Erythroblast (primary cell): ENCODE data around the gene SHKBP1.
"Not testable (repeated sequence)": the region's sequence is repeated elsewhere in the genome, so short reads cannot be mapped to it uniquely, and the experiment has no call there.

Experiments
- DNase-seq, 2 experiments: peaks; one replicate each; lab custom pipeline; 2025; lab: John Stamatoyannopoulos, UW
- GATA1 ChIP-seq: IDR thresholded peaks from 2 replicates; pipeline ENCODE4 v1.6.1; 2011; ENCODE audit warnings: low read depth, mild to moderate bottlenecking, control low read depth, low read length, moderate library complexity
- POLR2A ChIP-seq: IDR thresholded peaks from 2 replicates; pipeline ENCODE4 v1.6.1; 2011; ENCODE audit warnings: mild to moderate bottlenecking, low read length

Gene SHKBP1

GRCh38 chr19:40576585-40577451, at the start of gene SHKBP1:
TSS of gene SHKBP1 (plus strand) at chr19:40576873. CDS start at chr19:40576900, 27 bp downstream.
- peak; percentile 95 to 97 for DNase-seq
- TF ChIP-seq POLR2A (peak; percentile 75), GATA1 (no peak)

- TF ChIP-seq POLR2A (no peak), GATA1 (no peak)
- no peak for DNase-seq
Measured at GRCh38 chr19:40528078-40528477, 48.6 kb upstream of the SHKBP1 start.

- TF ChIP-seq GATA1 (no peak), POLR2A (no peak)
- DNase-seq = no peak
Measured at GRCh38 chr19:40528533-40529092, 48.1 kb upstream of the SHKBP1 start.

- DNase-seq = peak; percentile 90 to 96
- TF ChIP-seq POLR2A = no peak
- TF ChIP-seq GATA1 = no peak
Measured at GRCh38 chr19:40529093-40529954, 47.3 kb upstream of the SHKBP1 start.

GRCh38 chr19:40530091-40530901, 46.4 kb upstream of the SHKBP1 start:
- TF ChIP-seq POLR2A = no peak
- no peak for TF ChIP-seq GATA1
- peak; percentile 59 to 60 for DNase-seq

- peak in 1 of 2 experiments; percentile 30 for DNase-seq
- TF ChIP-seq GATA1 (no peak), POLR2A (no peak)
Measured at GRCh38 chr19:40533508-40533907, 43.2 kb upstream of the SHKBP1 start.

GRCh38 chr19:40534148-40534547, 42.5 kb upstream of the SHKBP1 start:
- TF ChIP-seq POLR2A = no peak
- TF ChIP-seq GATA1 = no peak
- DNase-seq = no peak

- no peak for DNase-seq
- no peak for TF ChIP-seq POLR2A
Measured at GRCh38 chr19:40539070-40539469, 37.6 kb upstream of the SHKBP1 start.

- DNase-seq = no peak
- TF ChIP-seq POLR2A = no peak
Measured at GRCh38 chr19:40542202-40542859, 34.3 kb upstream of the SHKBP1 start.

- DNase-seq = no peak
- TF ChIP-seq GATA1 (no peak), POLR2A (no peak)
Measured at GRCh38 chr19:40543029-40543597, 33.6 kb upstream of the SHKBP1 start.

GRCh38 chr19:40546153-40546841, 30.4 kb upstream of the SHKBP1 start:
- DNase-seq = not testable (repeated sequence)

- DNase-seq = not testable (repeated sequence)
Measured at GRCh38 chr19:40547190-40547589, 29.5 kb upstream of the SHKBP1 start.
